ENCODE measurements around the gene SKOR2.

DNA sequence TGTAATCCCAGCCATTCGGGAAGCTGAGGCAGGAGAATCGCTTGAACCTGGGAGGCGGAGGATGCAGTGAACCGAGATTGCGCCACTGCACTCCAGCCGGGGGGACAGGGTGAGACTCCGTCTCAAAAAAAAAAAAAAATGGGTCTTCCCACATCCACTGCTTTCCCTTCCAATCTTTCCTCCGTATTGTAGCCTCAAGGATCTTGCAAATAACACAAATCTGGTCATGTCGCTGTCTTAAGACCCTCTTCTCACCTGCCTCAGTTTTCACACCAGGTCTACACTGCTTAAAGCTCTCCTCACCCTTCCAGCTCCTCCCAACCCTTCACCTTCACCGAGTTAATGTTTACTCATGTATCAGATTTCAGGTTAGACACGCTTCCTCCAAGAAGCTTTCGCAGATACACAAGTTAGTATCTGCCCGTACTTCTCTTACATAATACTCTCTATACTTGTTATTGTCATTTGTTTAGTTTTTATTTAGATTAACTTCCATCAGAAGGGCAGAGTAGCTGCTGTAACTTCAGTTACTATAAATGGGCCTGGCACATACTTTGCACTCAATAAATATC is 76.8 kb downstream of the SKOR2 start:
- TF ChIP-seq, protein P1, sequence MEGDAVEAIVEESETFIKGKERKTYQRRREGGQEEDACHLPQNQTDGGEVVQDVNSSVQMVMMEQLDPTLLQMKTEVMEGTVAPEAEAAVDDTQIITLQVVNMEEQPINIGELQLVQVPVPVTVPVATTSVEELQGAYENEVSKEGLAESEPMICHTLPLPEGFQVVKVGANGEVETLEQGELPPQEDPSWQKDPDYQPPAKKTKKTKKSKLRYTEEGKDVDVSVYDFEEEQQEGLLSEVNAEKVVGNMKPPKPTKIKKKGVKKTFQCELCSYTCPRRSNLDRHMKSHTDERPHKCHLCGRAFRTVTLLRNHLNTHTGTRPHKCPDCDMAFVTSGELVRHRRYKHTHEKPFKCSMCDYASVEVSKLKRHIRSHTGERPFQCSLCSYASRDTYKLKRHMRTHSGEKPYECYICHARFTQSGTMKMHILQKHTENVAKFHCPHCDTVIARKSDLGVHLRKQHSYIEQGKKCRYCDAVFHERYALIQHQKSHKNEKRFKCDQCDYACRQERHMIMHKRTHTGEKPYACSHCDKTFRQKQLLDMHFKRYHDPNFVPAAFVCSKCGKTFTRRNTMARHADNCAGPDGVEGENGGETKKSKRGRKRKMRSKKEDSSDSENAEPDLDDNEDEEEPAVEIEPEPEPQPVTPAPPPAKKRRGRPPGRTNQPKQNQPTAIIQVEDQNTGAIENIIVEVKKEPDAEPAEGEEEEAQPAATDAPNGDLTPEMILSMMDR (conservative IDR thresholded peaks at IDR 0.05; ENCODE audit: low read depth, low read length): no peak
- TF ChIP-seq EZH2 (IDR thresholded peaks at IDR 0.05; ENCODE audit: borderline replicate concordance, low read depth, low read length, poor library complexity, severe bottlenecking): no peak
